Liver (tissue), 9 donors: Measurements from ENCODE around the gene SUPT16H. TPM values are rescaled to one million over a fixed set of nuclear protein-coding genes. Genes with fewer than 3 reads are reported as not detected.

Source experiments
- DNase-seq: peaks from one replicate; pipeline ENCODE4 v3.0.0-alpha.2; 2017; ENCODE audit warnings: low spot score
- H3K27ac ChIP-seq, 2 donors: one replicate each; pipeline ENCODE4 v1.7.0; 2013; ENCODE audit warnings: inconsistent platforms in 2 of 2, low read length in 2 of 2, control low read depth in 1 of 2, low read depth in 1 of 2, mild to moderate bottlenecking in 1 of 2
- H3K27me3 ChIP-seq, 4 donors: one replicate each; pipeline versions ENCODE4 v1.6.1 to v1.7.0; 2013; ENCODE audit warnings: low read length in 3 of 4, inconsistent platforms in 1 of 4, mild to moderate bottlenecking in 1 of 4, moderate library complexity in 1 of 4; ENCODE audit not compliant: control insufficient read depth in 4 of 4, insufficient read depth in 4 of 4
- H3K36me3 ChIP-seq, 4 donors: one replicate each; pipeline versions ENCODE4 v1.6.1 to v1.7.0; 2013; ENCODE audit warnings: low read length in 3 of 4, mild to moderate bottlenecking in 3 of 4, low read depth in 1 of 4, moderate library complexity in 1 of 4; ENCODE audit not compliant: control insufficient read depth in 4 of 4, insufficient read depth in 3 of 4
- H3K4me1 ChIP-seq, 4 donors: one replicate each; pipeline versions ENCODE4 v1.6.1 to v1.7.0; 2013; ENCODE audit warnings: low read length in 3 of 4, mild to moderate bottlenecking in 3 of 4, moderate library complexity in 1 of 4; ENCODE audit not compliant: control insufficient read depth in 4 of 4, insufficient read depth in 4 of 4
- H3K4me3 ChIP-seq, 3 donors: one replicate each; pipeline versions ENCODE4 v1.6.1 to v1.7.0; 2013; ENCODE audit warnings: low read length in 3 of 3, control low read depth in 1 of 3, low read depth in 1 of 3, mild to moderate bottlenecking in 1 of 3
- H3K9ac ChIP-seq, 2 donors: one replicate each; pipeline ENCODE4 v1.7.0; 2013; ENCODE audit warnings: low read length in 2 of 2, mild to moderate bottlenecking in 2 of 2, moderate library complexity in 2 of 2, control low read depth in 1 of 2, low read depth in 1 of 2
- H3K9me3 ChIP-seq, 4 donors: one replicate each; pipeline versions ENCODE4 v1.6.1 to v1.7.0; 2013; ENCODE audit warnings: low read length in 3 of 4; ENCODE audit not compliant: control insufficient read depth in 4 of 4
- ATF3 ChIP-seq: IDR thresholded peaks from 2 replicates; pipeline ENCODE4 v1.6.1; 2016; ENCODE audit warnings: antibody characterized with exemption
- CTCF ChIP-seq: fragments of 150-350 bp; IDR thresholded peaks from 2 replicates; pipeline ENCODE4 v1.5.1; 2017; ENCODE audit warnings: improper control_type of control experiment, low read depth, low read length; ENCODE audit not compliant: missing input control
- EGR1 ChIP-seq, 2 donors: IDR thresholded peaks; 2 replicates each; pipeline ENCODE4 v1.6.1; 2016 to 2018; ENCODE audit warnings: antibody characterized with exemption in 2 of 2, low read depth in 2 of 2
- FOXA1 ChIP-seq: IDR thresholded peaks from 2 replicates; pipeline ENCODE4 v1.6.1; 2016; ENCODE audit warnings: antibody characterized with exemption
- FOXA2 ChIP-seq: IDR thresholded peaks from 2 replicates; pipeline ENCODE4 v1.6.1; 2016; ENCODE audit warnings: antibody characterized with exemption
- GABPA ChIP-seq, 2 donors: IDR thresholded peaks in 1 of 2; conservative IDR thresholded peaks in 1 of 2; 2 replicates each; pipeline ENCODE4 v1.6.1; 2016; ENCODE audit warnings: antibody characterized with exemption in 2 of 2, mild to moderate bottlenecking in 1 of 2, moderate library complexity in 1 of 2
- HNF4A ChIP-seq, 2 donors: conservative IDR thresholded peaks; 2 replicates each; pipeline ENCODE4 v1.6.1; 2016; ENCODE audit warnings: antibody characterized with exemption in 2 of 2, mild to moderate bottlenecking in 2 of 2
- HNF4G ChIP-seq: IDR thresholded peaks from 2 replicates; pipeline ENCODE4 v1.6.1; 2016; ENCODE audit warnings: antibody characterized with exemption
- JUND ChIP-seq, 2 donors: IDR thresholded peaks; 2 replicates each; pipeline ENCODE4 v1.6.1; 2016; ENCODE audit warnings: antibody characterized with exemption in 2 of 2
- NR2F2 ChIP-seq: IDR thresholded peaks from 2 replicates; pipeline ENCODE4 v1.6.1; 2016; ENCODE audit warnings: antibody characterized with exemption
- RAD21 ChIP-seq, 2 donors: IDR thresholded peaks; 2 replicates each; pipeline ENCODE4 v1.6.1; 2016; ENCODE audit warnings: antibody characterized with exemption in 2 of 2, mild to moderate bottlenecking in 2 of 2
- REST ChIP-seq: IDR thresholded peaks from 2 replicates; pipeline ENCODE4 v1.6.1; 2016; ENCODE audit warnings: antibody characterized with exemption, mild to moderate bottlenecking
- RXRA ChIP-seq, 2 donors: IDR thresholded peaks; 2 replicates each; pipeline ENCODE4 v1.6.1; 2017 to 2018; ENCODE audit warnings: antibody characterized with exemption in 2 of 2, mild to moderate bottlenecking in 1 of 2
- SP1 ChIP-seq: IDR thresholded peaks from 2 replicates; pipeline ENCODE4 v1.6.1; 2018; ENCODE audit warnings: antibody characterized with exemption, mild to moderate bottlenecking
- TAF1 ChIP-seq: conservative IDR thresholded peaks from 2 replicates; pipeline ENCODE4 v1.6.1; 2016; ENCODE audit warnings: antibody characterized with exemption, mild to moderate bottlenecking
- YY1 ChIP-seq: IDR thresholded peaks from 2 replicates; pipeline ENCODE4 v1.6.1; 2016; ENCODE audit warnings: antibody characterized with exemption, mild to moderate bottlenecking
- WGBS: extraction: QIAGEN DNeasy Blood & Tissue Kit; methylation state at CpG from one replicate; pipeline ENCODE4 v1.1.7; 2013; 5-methylcytosine and 5-hydroxymethylcytosine counted together
- polyA plus RNA-seq, 2 donors: library from polyadenylated mRNA; stranded (reverse) in 1 of 2; unstranded in 1 of 2; fragments of 200-250 nt in 1 of 2; fragments of >200 nt in 1 of 2; fragmentation: Nextera tagmentation in 1 of 2; extraction: Ambion mirVana in 1 of 2; gene quantifications; one replicate each; pipeline versions ENCODE4 v1.2.1 to v1.2.3, GENCODE V29; 2013 to 2015
- total RNA-seq, 2 donors: library from RNA; depleted of rRNA; stranded (reverse); fragments of >200 nt; gene quantifications; one replicate each; pipeline ENCODE4 v1.2.3, GENCODE V29; 2014
- TF ChIP-seq, protein P1 (sequence below): IDR thresholded peaks from 2 replicates; pipeline ENCODE4 v1.6.1; 2016; ENCODE audit warnings: antibody characterized with exemption
- TF ChIP-seq, protein P2 (sequence below): IDR thresholded peaks from 2 replicates; pipeline ENCODE4 v1.6.1; 2016; ENCODE audit warnings: antibody characterized with exemption
- donor health status: healthy.
- donor health status: healthy.
- donor health status: healthy.
- donor health status: healthy.
- donor health status: healthy.

Gene SUPT16H
- total and polyA plus RNA-seq, 4 donors: 18.6 to 51.6 (median 23.9) TPM

- no peak overlapping the region for H3K27ac ChIP-seq
- no peaks in the 10 kb centered on the region for H3K9me3 ChIP-seq
- no peak for DNase-seq
- H3K36me3 ChIP-seq: peaks cover 31 to 90% (median 83%) of the 10 kb centered on the region in 4 donors
- 93% methylated on average over 4 of the region's 4 CpGs for WGBS
- TF ChIP-seq FOXA1 (no peak), RAD21 (IDR thresholded peaks at IDR 0.05) (no peak), RXRA (IDR thresholded peaks at IDR 0.05) (no peak), NR2F2 (no peak), TAF1 (no peak), EGR1 (IDR thresholded peaks at IDR 0.05; ENCODE audit: low read depth in 2 of 2) (no peak), FOXA2 (no peak), HNF4G (no peak)
- no peaks in the 10 kb centered on the region for H3K27me3 ChIP-seq
- no peak overlapping the region for H3K9ac ChIP-seq
- no peak overlapping the region for H3K4me3 ChIP-seq
- H3K4me1 ChIP-seq: no peaks in the 10 kb centered on the region
These were observed 15.1 kb upstream of the SUPT16H start for GRCh38 chr14:21398901-21399300.

DNA sequence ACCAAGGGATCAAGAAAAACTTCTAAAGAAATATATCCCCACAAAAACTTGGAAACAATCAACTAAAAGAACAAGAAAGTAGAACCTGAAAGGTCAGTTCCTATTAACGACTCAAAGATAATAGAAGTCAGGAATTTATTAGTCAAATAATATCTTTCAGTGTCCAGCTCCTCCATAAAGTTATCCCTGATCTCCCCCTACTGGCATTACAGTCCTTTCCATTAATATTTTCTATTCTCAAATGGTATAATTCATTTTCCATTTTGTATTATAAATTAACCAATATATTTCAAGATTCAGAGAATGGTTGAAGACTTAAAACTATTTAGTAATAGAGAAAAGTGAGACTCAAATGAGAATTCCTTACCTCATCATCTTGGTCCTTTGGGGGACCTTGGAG, 11.6 kb upstream of the SUPT16H start:
- H3K36me3 ChIP-seq: peaks cover 34 to 93% (median 80%) of the 10 kb centered on the region in 4 donors
- TF ChIP-seq TAF1 (no peak), FOXA2 (no peak), RAD21 (IDR thresholded peaks at IDR 0.05) (peak in 1 of 2 donors; percentile 7)
- H3K9me3 ChIP-seq: no peaks in the 10 kb centered on the region
- no peak overlapping the region for H3K27ac ChIP-seq
- no peak overlapping the region for H3K9ac ChIP-seq
- no peaks in the 10 kb centered on the region for H3K27me3 ChIP-seq
- H3K4me3 ChIP-seq: no peak overlapping the region
- H3K4me1 ChIP-seq: no peaks in the 10 kb centered on the region
- 1% methylated on average over 1 of the region's 1 CpG for WGBS
- DNase-seq: no peak

GRCh38 chr14:21385188-21385904, 1.5 kb upstream of the SUPT16H start:
- H3K36me3 ChIP-seq: peaks cover 0 to 25% (median 13%) of the 10 kb centered on the region in 4 donors
- TF ChIP-seq FOXA2: no peak
- no peak for TF ChIP-seq JUND (IDR thresholded peaks at IDR 0.05)
- no peak for TF ChIP-seq SP1
- no peak for TF ChIP-seq GABPA (IDR thresholded peaks at IDR 0.05 in 1 of 2, conservative IDR thresholded peaks at IDR 0.05 in 1 of 2)
- TF ChIP-seq TAF1: no peak
- TF ChIP-seq EGR1 (IDR thresholded peaks at IDR 0.05; ENCODE audit: low read depth in 2 of 2): no peak
- no peak for TF ChIP-seq FOXA1
- TF ChIP-seq CTCF: no peak
- TF ChIP-seq YY1: no peak
- TF ChIP-seq, protein P1, sequence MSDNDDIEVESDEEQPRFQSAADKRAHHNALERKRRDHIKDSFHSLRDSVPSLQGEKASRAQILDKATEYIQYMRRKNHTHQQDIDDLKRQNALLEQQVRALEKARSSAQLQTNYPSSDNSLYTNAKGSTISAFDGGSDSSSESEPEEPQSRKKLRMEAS: no peak
- TF ChIP-seq HNF4G: no peak
- TF ChIP-seq REST: no peak
- TF ChIP-seq, protein P2, sequence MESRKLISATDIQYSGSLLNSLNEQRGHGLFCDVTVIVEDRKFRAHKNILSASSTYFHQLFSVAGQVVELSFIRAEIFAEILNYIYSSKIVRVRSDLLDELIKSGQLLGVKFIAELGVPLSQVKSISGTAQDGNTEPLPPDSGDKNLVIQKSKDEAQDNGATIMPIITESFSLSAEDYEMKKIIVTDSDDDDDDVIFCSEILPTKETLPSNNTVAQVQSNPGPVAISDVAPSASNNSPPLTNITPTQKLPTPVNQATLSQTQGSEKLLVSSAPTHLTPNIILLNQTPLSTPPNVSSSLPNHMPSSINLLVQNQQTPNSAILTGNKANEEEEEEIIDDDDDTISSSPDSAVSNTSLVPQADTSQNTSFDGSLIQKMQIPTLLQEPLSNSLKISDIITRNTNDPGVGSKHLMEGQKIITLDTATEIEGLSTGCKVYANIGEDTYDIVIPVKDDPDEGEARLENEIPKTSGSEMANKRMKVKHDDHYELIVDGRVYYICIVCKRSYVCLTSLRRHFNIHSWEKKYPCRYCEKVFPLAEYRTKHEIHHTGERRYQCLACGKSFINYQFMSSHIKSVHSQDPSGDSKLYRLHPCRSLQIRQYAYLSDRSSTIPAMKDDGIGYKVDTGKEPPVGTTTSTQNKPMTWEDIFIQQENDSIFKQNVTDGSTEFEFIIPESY: no peak
- TF ChIP-seq ATF3: no peak
- TF ChIP-seq RAD21 (IDR thresholded peaks at IDR 0.05): no peak
- no peak for TF ChIP-seq HNF4A (conservative IDR thresholded peaks at IDR 0.05)
- no peak for TF ChIP-seq NR2F2
- no peak overlapping the region for H3K4me3 ChIP-seq
- peaks cover 0 to 23% (median 17%) of the 10 kb centered on the region in 4 donors for H3K4me1 ChIP-seq
- H3K27ac ChIP-seq: peak overlapping the region in 1 of 2 donors; percentile 87
- no peak overlapping the region for H3K9ac ChIP-seq
- no peak for DNase-seq
- 88% methylated on average over 7 of the region's 7 CpGs for WGBS
- no peaks in the 10 kb centered on the region for H3K27me3 ChIP-seq
- no peaks in the 10 kb centered on the region for H3K9me3 ChIP-seq
